SU-DHL-6 (cell line): ENCODE data around the gene MCRIP2.

Experiments
- H2AFZ ChIP-seq: fragments of 200-600 bp; sonication (generic); 2 replicates; pipeline ENCODE4 v1.6.1; 2014; ENCODE audit warnings: low read depth, mild to moderate bottlenecking, moderate library complexity, mixed read lengths, antibody characterized with exemption, low read length; ENCODE audit not compliant: severe bottlenecking
- H3F3A ChIP-seq: fragments of 200-600 bp; shearing (Covaris generic); 2 replicates; pipeline ENCODE4 v1.6.0; 2016; ENCODE audit warnings: antibody characterized with exemption, mild to moderate bottlenecking; ENCODE audit not compliant: insufficient read depth
- H3K27ac ChIP-seq: fragments of 200-600 bp; sonication (generic); 2 replicates; pipeline ENCODE4 v1.5.1; 2016; ENCODE audit warnings: low read depth, mild to moderate bottlenecking, low read length, moderate library complexity, mixed read lengths
- H3K27me3 ChIP-seq: fragments of 200-600 bp; sonication (generic), shearing (Covaris generic); 2 replicates; pipeline ENCODE4 v1.6.0; 2014; ENCODE audit warnings: mild to moderate bottlenecking, low read length
- H3K36me3 ChIP-seq: fragments of 200-600 bp; sonication (generic); 2 replicates; pipeline ENCODE4 v1.6.1; 2014; ENCODE audit warnings: mild to moderate bottlenecking, low read length, mixed read lengths
- H3K4me2 ChIP-seq: fragments of 300-600, 200-600 bp; shearing (Covaris generic), sonication (generic); 2 replicates; pipeline ENCODE4 v1.6.0; 2014; ENCODE audit warnings: low read length, low read depth, mild to moderate bottlenecking; ENCODE audit not compliant: poor library complexity, severe bottlenecking
- H3K4me3 ChIP-seq: fragments of 200-600 bp; sonication (generic); 2 replicates; pipeline ENCODE4 v1.5.1; 2014; ENCODE audit warnings: antibody characterized with exemption, low read length, mild to moderate bottlenecking, mixed read lengths; ENCODE audit not compliant: insufficient read depth, poor library complexity, severe bottlenecking
- H3K79me2 ChIP-seq: fragments of 200-600 bp; sonication (generic); 2 replicates; pipeline ENCODE4 v1.6.1; 2014; ENCODE audit warnings: mild to moderate bottlenecking, low read length, moderate library complexity; ENCODE audit not compliant: insufficient read depth
- H3K9ac ChIP-seq: fragments of 200-600 bp; sonication (generic); 2 replicates; pipeline ENCODE4 v1.7.0; 2014; ENCODE audit warnings: mild to moderate bottlenecking, low read length
- H3K9me2 ChIP-seq: fragments of 200-600 bp; sonication (generic); replicated peaks from 2 replicates; pipeline ENCODE4 v1.6.1; 2014; ENCODE audit warnings: low read length; ENCODE audit not compliant: insufficient read depth
- H3K9me3 ChIP-seq: fragments of 200-600 bp; sonication (generic); 2 replicates; pipeline ENCODE4 v1.6.1; 2014; ENCODE audit warnings: low read length, mixed read lengths; ENCODE audit not compliant: insufficient read depth
- H4K20me1 ChIP-seq: fragments of 200-600 bp; sonication (generic); 2 replicates; pipeline ENCODE4 v1.6.1; 2014; ENCODE audit warnings: low read depth, mild to moderate bottlenecking, antibody characterized with exemption, low read length, moderate library complexity, mixed read lengths
- EZH2phosphoT487 ChIP-seq: fragments of 200-600 bp; sonication (generic), shearing (Covaris generic); conservative IDR thresholded peaks from 2 replicates; pipeline ENCODE4 v1.6.1; 2018; ENCODE audit warnings: mild to moderate bottlenecking, antibody characterized with exemption, low read length, moderate library complexity, mixed read lengths
- TF ChIP-seq, protein P1 (sequence below): fragments of 200-600 bp; sonication (generic); IDR thresholded peaks from one replicate; pipeline ENCODE4 v1.5.1; 2017; ENCODE audit warnings: antibody characterized with exemption, mild to moderate bottlenecking, low read length, moderate library complexity; ENCODE audit not compliant: insufficient read depth, poor library complexity, severe bottlenecking

MCRIP2 gene

DNA sequence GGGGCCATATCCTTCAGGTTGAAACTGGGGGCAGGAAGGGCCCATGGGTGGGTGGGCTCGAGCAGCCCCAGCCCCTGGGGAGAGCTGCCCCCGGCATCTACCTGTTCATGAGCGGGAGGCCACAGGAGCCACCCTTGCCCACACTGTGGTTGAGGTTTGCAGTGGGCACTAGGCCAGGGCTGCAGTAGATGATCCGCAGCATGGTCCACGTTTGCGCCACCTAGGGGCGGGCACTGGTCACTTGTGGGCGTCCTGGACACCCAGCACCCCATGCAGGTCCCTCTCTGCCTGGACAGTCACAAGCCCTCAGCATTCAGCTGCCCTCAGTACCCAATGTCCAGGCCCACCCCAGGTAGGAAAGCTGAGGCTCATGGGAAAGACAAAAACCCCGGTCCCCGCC is 44.3 kb downstream of the MCRIP2 start:
- TF ChIP-seq, protein P1, sequence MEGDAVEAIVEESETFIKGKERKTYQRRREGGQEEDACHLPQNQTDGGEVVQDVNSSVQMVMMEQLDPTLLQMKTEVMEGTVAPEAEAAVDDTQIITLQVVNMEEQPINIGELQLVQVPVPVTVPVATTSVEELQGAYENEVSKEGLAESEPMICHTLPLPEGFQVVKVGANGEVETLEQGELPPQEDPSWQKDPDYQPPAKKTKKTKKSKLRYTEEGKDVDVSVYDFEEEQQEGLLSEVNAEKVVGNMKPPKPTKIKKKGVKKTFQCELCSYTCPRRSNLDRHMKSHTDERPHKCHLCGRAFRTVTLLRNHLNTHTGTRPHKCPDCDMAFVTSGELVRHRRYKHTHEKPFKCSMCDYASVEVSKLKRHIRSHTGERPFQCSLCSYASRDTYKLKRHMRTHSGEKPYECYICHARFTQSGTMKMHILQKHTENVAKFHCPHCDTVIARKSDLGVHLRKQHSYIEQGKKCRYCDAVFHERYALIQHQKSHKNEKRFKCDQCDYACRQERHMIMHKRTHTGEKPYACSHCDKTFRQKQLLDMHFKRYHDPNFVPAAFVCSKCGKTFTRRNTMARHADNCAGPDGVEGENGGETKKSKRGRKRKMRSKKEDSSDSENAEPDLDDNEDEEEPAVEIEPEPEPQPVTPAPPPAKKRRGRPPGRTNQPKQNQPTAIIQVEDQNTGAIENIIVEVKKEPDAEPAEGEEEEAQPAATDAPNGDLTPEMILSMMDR: peak; percentile 19
- TF ChIP-seq EZH2phosphoT487: no peak
- H3K27ac ChIP-seq: no peak overlapping the region
- H3K36me3 ChIP-seq: no peaks in the 10 kb centered on the region
- no peak overlapping the region for H3K4me2 ChIP-seq
- H2AFZ ChIP-seq: no peak overlapping the region
- no peaks in the 10 kb centered on the region for H3K9me2 ChIP-seq
- no peaks in the 10 kb centered on the region for H3K27me3 ChIP-seq
- no peak overlapping the region for H3K4me3 ChIP-seq
- H4K20me1 ChIP-seq: no peaks in the 10 kb centered on the region
- H3F3A ChIP-seq: no peaks in the 10 kb centered on the region
- H3K9ac ChIP-seq: no peak overlapping the region
- H3K9me3 ChIP-seq: no peaks in the 10 kb centered on the region
- peaks cover 21% of the 10 kb centered on the region; the same call in 1 of the 2 replicates for H3K79me2 ChIP-seq

DNA sequence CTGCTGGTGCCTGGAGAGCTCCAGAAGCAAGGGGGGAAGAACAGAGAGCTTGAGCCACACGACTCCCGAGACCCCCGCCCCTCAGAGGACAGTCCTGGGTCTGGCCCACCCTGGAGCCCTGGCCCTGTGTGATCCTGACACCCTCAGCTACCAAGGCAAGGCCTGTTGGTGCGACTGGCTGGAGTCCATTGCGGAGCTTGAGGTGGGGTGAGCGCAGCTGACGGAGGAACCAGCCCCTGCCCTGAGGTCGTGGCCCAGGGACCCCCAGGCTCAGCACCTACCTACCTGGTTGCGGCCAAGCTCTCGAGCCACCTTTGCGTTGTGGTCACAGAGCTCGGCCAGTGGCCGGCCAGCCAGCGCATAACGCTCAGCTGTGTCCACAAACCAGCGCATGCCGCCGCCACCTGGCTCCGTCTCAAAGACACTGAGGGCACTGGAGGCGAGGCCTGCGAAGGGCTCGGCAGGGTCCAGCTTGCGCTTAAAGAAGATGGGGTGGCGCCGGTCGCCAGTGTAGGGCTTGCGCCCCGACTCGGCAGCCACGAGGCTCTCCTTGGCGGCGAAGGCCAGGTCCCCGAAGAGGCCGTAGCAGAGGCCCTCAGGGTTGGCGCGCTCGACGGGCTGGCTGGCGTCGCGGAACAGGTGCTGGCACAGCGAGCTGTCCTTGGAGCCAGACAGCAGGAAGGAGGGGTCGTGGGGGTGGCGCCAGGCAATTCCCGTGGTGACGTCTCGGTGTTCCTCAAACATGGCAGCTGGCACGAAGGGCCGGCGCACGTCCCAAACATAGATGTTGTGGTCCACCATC is 45.0 kb downstream of the MCRIP2 start:
- Histone ChIP-seq H2AFZ (no peak overlapping the region), H3K9ac (no peak overlapping the region), H3K4me2 (no peak overlapping the region), H4K20me1 (no peaks in the 10 kb centered on the region), H3K9me3 (no peaks in the 10 kb centered on the region), H3K79me2 (peaks cover 14% of the 10 kb centered on the region; the same call in 1 of the 2 replicates), H3F3A (no peaks in the 10 kb centered on the region), H3K36me3 (no peaks in the 10 kb centered on the region), H3K4me3 (no peak overlapping the region), H3K27me3 (no peaks in the 10 kb centered on the region), H3K27ac (no peak overlapping the region), H3K9me2 (no peaks in the 10 kb centered on the region)
- TF ChIP-seq EZH2phosphoT487: no peak
- TF ChIP-seq, protein P1: no peak

DNA sequence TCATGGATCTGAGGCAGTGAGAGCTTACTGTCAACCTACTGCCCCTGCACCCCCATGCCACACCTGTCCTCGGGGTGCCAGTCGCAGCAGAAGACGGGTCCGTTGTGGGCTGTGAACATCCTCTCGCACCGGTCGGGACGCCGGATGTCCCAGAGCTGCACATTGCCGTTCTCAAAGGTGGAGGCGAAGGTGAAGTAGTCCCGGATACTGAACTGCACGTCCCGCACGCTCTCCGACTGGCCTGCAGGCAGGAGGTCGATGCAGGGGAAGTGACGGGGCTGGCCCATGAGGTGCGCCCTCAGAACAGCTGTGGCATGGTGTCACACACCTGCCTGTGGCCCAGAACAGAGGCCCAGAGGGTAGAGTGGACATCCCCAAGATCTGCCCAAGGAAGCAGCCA is 45.9 kb downstream of the MCRIP2 start:
- no peak overlapping the region for H3K4me2 ChIP-seq
- no peak for TF ChIP-seq EZH2phosphoT487
- TF ChIP-seq, protein P1: no peak
- no peaks in the 10 kb centered on the region for H4K20me1 ChIP-seq
- H3K79me2 ChIP-seq: peaks cover 8% of the 10 kb centered on the region; the same call in 1 of the 2 replicates
- no peak overlapping the region for H3K27ac ChIP-seq
- H3F3A ChIP-seq: 0 out of 2 replicates have a peak, but pooled peaks cover under 1% of the 10 kb centered on the region
- H3K4me3 ChIP-seq: no peak overlapping the region
- H3K36me3 ChIP-seq: no peaks in the 10 kb centered on the region
- H3K9me2 ChIP-seq: no peaks in the 10 kb centered on the region
- H3K9ac ChIP-seq: no peak overlapping the region
- no peak overlapping the region for H2AFZ ChIP-seq
- H3K27me3 ChIP-seq: no peaks in the 10 kb centered on the region
- no peaks in the 10 kb centered on the region for H3K9me3 ChIP-seq
